ENCODE results near the gene SGK2.

The SGK2 gene

DNA sequence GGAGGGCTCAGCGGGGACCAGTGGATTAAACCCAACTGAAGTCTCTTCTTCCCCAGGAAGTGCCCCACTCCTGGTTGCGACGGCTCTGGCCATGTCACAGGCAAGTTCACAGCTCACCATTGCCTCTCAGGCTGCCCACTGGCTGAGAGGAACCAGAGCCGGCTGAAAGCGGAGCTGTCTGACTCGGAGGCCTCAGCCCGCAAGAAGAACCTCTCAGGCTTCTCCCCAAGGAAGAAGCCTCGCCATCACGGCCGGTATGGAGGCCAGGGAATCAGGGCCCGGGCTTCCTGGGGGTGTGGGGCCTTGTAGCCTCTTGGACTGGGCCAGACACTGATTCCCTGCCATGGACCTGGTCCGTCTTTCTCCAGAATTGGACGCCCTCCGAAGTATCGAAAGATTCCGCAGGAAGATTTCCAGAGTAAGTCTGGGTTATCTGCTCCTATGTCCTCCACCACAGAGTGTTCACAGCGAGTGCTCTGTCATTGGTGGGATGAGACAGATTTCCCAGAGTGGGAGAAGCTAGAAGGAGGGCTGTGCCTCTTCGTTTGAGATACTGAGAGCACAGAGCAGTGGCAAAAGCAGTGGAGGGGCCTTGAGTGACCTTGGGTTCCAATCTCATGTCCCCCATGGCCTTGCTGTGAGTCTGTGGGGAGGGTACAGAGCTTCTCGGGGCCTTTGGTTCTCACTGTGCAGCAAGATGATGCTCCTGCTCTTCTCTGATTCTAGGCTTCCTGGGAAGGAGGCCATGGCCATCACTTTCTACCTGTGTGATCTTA, 22.6 kb upstream of the SGK2 start:
- DNase-seq (ENCODE audit: low read depth): no peak

DNA sequence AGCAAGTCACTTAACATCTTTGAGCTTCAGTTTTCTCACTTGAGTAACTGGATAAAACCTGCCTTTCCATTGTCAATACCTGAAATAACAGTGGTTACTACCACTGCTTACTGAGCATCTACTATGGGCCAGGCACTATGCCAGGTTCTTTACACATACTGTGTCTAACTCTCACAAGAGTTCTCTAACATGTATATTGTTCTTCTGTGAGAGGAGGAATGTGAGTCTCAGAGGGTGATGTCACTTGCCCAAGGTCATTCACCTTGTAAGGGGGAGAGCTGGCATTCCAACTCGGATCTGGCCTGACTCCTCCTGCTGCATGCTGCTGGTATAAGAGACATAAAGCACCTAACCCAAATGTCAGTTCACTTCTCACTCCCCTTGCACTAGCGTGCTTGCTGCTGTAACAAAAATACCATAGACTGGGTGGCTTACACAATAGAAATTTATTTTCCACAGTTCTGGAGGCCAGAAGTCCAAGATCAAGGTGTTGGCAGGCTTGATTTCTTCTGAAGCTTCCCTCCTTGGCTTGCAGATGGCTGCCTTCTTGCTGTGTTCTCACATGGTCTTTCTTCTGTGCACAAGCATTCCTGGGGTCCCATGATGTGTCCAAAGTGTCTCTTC, 21.9 kb upstream of the SGK2 start:
- no peak for DNase-seq (ENCODE audit: low read depth)

DNA sequence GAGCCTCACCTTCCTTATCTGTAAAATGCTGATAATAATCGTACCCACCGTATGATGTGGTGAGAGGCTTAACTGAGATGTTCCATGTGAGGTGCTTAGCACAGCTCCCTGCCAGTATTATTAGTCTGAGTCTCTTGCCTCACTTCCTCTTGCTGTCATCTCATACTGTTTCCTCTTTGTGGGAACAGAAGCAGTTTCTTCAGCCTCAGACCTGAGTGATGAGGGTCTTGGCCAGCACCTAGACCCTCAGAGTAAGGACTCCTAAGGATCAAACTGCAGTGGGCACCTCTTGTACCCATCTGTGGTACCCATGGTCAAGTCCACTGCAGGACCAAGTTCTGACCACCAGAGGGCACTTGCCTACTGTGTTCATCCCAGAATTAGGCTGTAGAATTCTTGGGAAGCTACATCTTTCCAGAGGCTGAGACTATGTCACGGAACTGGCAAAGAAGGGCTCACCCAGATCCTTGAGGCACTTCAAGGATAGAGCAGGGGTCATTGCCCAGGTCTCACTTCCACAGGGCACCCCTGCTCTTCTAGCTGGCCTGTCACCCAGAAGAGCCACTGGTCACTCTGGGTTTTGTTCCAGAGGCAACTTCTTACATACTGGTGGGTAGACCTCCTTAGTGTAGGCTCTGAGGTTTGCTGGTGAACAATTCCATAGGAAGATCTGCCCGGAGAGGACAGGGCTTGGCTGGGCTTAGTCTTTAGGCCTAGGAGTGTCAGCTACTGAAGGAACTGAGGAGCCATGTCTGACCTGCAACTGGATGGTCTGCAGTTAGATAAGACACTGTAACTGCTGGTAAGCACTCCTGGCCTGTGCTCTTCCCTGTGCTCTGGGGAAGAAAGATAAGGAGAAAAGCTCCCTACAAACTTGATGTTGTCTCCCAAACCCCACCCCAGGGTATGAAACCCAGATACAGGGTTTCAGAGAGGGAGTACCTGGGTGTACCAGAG, 20.6 kb upstream of the SGK2 start:
- DNase-seq (ENCODE audit: low read depth): no peak

DNA sequence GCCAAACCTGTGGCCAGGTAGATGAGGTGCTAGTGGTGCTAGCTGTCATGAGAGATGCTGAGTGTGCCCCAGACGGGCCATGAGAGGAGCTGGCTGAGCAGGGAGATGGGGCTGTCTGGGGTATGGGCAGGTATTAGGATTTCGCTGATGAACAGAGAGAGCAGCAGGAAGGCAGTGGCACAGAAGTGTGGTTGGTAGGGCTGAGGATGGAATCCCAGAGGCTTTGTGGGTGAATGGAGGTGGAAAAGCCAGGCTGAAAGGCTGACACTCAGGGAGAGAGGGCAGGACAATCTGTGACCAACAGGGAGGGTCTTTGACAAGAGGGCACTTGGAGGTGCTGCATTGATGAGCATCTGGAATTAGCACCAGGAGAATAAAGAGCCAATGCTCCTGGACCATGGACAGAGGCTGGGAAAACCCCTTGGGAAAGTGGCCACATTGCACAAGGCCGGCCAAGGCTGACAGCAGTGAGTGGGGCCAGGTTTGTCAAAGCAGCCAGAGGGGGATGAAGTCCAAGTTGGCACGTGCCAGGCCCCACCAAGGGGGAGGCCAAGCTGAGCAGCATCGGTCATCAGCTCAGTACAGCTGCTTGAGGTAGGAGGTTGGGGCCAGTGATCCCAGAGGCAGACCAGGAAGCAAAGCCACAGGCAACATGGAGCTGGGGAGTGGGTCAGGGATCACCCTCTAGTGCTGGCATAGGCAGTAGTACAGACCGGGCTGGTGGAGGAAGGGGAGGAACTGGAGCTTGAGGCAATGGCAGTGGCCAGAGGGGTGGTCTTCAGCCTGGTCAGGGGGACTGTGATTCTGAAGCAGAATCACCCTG, 19.7 kb upstream of the SGK2 start:
- DNase-seq (ENCODE audit: low read depth): no peak

DNA sequence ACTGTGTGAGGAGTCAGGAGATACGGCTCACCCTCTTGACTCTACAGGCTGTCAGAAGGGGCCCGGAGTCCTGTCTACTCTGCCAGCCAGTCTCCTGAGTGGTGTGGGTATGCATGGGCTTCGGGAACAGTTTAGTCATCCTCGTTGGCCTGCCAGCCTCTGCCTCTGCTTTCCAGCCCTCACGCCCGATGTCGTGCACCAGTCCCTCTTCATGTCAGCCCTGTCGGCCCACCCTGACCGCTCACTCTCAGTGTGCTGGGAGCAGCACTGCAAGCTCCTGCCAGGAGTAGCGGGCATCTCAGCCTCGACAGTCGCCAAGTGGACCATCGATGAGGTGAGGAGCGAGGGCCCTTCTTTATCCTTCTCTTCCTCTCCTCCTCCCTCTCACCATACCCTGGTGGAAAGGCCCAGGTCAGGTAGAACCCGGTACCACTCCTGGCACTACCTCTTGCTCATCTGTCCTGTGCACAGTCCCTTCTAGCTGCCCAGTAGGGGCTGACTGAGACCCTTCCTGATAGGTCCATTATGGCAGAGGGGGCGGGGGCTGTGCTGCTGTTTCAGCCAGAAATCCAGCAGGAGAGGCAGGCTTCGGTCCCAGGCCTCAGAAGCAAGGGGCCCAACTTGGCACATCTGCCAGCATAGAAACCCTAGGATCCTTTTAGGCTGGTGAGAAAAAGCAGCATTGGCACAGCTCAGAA, 18.7 kb upstream of the SGK2 start:
- DNase-seq (ENCODE audit: low read depth): no peak

DNA sequence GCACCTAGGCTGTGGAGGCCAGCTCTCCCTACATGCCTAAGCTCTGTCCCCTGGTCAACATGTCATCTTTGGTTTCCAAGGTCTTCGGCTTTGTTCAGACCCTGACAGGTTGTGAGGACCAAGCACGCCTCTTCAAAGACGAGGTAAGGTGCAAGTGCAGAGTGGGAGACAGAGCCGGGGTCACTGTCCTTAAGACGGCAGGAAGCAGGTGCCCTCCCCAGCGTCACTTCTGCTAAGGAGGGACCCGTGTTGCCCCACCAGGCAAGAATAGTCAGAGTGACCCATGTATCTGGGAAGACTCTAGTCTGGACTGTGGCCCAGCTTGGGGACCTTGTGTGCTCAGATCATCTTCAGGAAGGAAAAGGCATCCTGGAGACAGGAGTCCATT, 18.2 kb upstream of the SGK2 start:
- DNase-seq (ENCODE audit: low read depth): no peak

DNA sequence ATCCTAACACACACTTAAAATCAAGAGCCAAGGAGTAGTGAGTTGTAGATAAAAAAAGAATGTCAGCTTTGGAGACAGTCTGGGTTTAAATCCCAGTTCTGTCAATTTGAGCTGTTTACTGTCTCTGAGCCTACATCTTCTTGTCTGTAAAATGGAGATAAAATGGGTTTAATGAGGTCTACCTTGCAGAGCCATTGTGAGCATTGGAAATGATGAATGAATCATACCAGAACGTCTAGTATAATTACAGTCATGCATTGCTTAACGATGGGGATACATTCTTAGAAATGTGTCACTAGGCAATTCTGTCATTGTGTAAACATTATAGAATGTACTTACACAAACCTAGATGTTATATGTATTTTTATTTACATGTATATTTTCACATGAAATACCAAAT, 17.6 kb upstream of the SGK2 start:
- no peak for DNase-seq (ENCODE audit: low read depth)

DNA sequence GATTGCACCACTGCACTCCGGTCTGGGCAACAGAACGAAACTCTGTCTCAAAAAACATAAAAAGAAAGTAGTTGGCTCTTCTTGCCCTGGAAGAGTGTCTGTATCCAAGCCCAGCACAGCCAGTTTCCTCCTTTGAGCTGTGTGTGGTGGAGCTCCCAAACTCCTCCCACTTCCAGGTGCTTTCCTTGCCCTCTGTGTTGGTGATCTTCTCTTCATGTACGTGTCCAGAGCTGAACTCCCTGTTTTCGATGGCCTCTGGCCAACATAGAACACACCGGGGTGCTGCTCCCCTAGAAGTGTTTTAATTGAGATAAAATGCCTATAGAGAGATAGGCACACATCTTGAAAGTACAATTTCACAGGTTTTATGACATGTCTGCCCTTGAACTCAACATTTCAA, 16.7 kb upstream of the SGK2 start:
- DNase-seq (ENCODE audit: low read depth): no peak

DNA sequence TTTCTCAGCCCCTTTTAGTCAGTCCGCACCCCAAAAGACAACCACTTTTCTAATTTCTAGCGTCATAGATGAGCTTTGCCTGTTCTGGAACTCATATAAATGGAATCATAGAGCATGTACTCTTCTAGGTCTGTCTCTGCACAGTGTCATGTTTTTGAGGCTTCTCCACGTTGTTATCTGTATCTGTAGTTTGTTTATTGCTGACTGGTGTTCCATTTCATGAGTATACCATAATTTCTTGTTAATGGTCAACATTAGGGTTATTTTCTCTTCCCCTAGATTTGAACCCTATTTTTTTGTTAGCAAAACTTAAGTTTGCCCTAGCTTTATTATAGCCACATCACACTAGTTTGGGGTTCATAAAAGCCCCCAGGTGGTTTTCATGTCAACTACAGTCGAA, 16.2 kb upstream of the SGK2 start:
- no peak for DNase-seq (ENCODE audit: low read depth)

DNA sequence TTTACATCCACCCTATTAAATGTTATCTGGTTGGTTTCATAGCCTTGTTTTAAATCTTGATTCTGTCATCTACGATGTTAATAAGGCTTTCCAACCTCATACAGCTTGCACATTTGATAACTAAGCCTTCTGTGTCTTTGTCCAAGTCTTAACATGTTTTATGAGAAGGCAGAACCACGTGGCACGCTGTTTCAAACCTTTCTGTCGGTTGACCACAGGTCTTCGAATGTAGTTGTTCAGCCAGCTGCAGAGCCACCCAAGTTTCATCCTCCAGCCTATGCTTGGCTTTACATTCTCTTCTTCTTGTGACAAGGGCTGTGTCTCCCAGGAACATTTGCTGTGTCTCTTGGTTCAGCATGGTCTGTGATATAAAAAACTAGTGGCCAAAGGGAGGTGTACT, 15.7 kb upstream of the SGK2 start:
- DNase-seq (ENCODE audit: low read depth): no peak

DNA sequence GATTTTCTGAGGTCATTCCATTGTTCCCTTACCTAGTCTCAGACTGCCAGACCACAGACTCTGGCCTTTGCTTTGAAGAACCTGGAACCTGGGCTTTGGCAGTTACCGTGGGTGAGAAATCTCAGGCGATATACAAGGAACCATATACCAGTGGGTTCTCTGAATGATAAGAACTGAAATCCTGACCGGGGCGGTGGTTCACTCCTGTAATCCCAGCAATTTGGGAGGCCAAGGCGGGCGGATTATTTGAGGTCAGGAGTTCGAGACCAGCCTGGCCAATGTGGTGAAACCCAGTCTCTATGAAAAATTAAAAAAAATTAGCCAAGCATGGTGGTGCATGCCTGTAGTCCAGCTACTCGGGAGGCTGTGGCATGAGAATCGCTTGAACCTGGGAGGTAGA, 14.3 kb upstream of the SGK2 start:
- no peak for DNase-seq (ENCODE audit: low read depth)

DNA sequence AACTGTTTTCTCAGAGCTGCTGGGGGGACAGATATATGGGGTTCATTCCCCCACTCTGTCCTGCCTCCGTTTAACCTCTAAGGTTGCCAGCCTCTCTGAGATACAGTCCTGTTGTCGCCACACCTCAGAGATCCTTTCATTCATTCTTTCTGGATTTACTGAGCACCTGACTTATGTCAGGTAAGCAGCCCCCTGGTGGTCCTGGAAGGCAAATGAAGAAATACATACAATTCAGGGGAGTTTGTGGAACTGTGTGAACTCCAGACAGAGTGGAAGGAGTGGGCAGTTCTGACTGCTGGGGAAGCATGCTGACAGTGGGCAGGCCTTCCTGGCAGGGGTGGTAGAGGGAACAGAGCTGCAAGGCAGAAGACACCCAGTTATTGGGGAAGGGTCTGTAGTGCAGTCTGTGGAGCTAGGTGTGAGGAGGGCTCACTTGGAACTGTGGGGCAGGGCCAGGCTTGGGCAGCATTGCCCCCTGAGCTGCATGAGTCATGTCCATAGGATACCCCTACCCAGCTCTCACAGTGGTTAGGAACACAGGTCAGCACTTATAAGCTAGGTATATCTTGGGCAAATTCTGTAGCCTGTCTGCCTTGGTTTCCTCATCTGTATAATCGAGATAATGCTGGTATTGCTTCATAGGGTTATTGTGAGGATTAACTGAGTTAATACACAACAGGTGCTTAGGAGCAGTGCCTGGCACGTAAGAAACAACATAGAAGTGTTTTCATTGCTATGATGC, 12.8 kb upstream of the SGK2 start:
- no peak for DNase-seq (ENCODE audit: low read depth)

DNA sequence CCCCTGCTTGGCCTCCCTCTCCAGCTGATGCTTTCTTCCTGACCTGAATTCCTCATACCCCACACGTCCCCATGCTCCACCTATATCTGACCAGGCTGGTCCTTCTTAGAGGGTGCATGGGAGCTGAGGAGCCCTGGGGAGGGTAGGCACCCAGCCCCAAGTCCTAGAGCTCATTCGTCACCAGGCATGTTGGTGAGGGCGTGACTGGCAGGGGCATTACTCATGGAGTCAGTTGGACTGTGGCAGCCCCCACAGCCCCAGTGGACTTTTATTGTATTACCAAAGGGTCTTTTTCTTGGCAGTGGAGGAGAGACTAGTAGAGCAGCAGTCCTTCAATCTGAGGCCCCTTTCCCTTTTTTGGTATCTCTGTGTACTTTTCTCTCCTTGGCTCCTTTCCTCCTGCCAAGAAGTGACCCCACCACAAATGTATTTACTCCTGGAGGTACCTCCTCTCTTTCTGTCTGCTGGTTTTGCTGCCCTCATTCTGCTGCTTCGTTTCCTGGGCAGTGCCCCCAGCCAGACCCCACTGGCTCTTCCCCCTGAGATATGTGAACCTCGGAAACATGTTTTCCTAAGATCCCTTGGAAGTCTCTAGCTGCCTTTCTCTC, 10.4 kb upstream of the SGK2 start:
- no peak for DNase-seq (ENCODE audit: low read depth)

DNA sequence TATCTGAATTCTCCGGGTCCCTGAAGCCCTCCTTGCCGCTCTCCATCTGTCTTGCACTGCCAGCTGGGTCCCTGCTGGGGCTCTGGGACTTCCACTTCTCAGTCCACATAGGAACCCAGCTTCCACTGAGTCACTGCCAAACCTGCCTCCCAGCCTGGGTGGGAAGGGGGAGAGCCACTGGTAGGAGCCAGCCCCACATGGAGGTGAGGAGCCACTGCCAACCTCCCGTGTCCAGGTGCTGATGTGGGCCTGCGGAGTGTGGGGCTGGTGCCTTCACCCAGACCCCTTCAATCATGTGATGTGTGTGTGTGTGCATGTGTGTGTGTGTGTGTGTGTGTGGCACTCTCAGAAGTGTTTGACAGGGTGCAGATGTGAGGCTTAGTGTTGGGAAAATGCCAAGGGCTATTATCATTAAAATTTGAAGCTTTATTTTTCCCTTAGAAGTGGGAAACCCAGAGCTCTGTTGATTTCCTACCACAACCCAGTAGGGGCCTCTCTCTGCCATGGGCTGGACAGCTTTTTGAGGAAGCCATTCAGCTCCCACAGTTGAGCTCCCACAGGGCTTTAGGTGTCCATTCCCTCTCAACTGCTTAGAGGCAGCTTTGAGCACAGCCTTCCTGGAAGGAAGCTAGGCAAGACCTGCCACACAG, 9.3 kb upstream of the SGK2 start:
- no peak for DNase-seq (ENCODE audit: low read depth)

DNA sequence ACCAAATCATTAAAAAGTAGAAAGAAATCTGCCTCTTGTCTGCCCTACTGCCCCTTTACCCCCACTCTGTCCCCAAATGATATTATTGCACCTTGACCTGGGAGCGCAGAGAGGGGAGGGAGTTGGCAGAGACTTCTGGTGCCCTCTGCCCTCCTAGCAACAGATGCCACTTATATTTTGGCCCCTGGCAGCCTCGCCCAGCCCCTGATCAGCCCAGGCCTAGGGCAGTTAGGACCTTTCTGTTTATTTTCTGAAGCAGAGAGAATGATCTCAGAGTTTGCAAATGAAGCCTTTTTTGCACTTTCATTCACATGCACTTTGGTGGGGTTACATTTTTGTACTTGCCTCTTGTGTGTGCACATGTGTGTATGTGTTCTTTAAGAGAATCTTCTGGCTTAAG, 8.4 kb upstream of the SGK2 start:
- no peak for DNase-seq (ENCODE audit: low read depth)

DNA sequence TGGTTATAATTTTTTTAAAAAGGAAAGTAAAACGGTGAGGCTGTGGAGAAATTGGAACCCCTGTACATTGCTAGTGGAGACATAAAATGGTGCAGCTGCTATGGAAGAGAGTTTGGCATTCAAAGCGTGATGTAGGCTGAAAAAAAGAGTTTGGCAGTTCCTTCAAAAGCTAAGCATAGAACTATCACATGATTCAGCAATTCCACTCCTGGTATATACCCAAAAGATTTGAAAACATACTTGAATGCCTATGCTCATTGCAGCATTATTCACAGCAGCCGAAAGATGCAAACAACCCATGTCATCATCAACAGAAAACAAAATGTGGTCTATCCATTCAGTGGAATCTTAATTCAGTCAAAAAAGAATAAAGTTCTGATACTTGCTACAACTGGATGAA, 4.5 kb upstream of the SGK2 start:
- no peak for DNase-seq (ENCODE audit: low read depth)

DNA sequence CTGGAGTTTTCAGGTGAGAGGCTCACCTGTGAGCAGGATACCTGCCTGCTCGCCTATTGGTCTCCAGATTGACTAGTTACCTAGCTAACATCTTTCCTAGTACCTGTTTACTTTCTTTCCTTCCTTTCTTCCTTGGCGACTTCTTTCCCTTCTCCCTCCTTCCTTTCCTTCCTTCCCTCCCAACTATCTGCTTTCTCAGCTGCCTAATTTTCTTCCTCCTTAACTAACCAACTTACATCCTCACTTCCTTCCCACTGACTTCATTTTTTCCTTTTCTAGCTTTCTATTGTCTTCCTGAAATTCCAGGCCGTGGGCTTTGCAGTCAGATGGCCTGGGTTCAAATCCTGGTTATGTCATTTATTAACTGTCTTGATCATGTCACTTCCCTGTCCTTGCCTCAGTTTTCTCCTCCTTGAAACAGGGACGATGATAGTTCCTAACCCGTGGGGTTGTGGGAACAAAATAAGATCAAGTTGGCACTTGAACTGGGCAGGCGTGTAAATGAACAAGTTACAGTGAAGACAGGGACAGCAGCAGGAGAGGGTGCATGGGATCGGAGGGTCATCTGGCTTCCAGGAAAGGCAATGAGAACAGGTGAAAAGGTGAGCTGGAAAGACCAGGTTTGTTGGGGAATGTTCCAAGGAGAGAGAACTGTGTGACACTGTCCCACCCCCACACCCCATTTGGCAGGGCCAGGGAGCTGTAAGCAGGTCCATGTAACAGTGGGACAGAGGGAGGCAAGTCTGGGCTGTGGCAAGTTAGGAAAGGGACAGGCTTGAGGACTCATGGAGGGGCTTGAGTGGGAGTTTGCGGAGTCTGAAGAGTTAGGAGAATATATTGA, 540 bp downstream of the SGK2 start:
- no peak for DNase-seq (ENCODE audit: low read depth)

DNA sequence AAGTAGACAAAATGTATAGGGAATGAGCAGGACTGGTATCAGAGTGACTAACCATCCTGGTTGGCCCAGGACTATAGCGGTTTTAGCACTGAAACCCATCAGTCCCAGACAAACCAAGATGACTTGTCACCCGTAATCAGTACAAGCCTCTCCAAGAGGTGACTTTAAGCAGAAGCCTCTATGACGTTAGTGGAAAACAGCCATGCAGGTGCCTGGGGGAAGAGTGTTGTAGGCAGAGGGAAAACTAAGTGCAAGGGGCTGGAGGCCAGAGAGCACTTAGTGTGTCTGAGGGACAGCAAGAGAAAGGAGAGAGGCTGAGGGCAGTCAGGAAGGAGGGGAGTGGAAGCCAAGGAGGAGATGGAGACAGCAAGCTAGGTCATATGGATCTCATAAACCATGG, 2.1 kb downstream of the SGK2 start:
- DNase-seq (ENCODE audit: low read depth): no peak

DNA sequence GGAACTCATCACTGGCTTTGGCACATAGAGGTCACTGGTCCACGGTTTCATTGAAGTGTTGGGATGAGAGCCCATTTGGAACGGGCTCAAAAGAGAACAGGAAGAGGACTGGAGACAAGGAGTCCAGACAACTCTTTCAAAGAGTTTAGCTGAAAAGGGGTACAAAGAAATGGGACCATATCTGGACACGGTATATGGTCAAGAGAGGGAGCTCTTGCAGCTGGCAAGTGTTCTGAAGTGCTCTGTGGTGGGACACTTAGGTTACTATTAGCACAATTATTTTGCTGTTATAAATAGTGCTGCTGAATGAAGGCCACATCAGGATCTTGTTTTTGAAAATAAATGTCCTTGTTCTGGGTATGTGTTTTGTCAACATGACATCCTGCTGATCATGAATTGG, 4.6 kb downstream of the SGK2 start:
- no peak for DNase-seq (ENCODE audit: low read depth)

All from stimulated activated CD8-positive, alpha-beta memory T cell treated with anti-CD3 and anti-CD28 coated beads, Interleukin-15, amount 100 ng/mL, for 1 hour (primary cell).